Measurements from ENCODE around the gene BUD13.

DNA sequence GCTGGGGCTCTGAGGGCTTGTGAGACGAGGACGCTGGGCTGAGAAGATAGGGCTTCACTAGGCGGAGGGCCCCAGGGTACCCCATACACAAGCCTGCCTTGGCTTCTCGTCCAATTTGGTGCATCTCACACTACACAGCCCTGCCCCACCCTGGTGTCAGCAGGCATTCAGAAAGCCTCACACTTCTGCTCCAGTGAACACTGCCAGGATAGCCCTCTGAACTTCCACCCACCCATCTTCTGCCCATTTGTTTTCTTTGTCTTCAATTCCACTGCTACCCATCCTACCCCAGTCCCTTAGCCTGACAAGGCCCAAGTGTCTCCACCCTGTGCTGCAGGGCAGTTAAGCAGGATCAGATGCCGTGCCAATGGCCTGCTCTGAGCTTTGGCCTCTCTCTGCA, 1.9 kb upstream of the BUD13 start:
- TF ChIP-seq CTCF (IDR thresholded peaks at IDR 0.05; ENCODE audit: insufficient read depth, low read length) (no peak), POLR2AphosphoS5 (IDR thresholded peaks at IDR 0.05; ENCODE audit: low read depth) (no peak)
